Measurements from ENCODE around the gene PPY.
"Not testable (repeated sequence)": the region's sequence is repeated elsewhere in the genome, so short reads cannot be mapped to it uniquely, and the experiment has no call there.

PPY gene

GRCh38 chr17:43907425-43907981 is 34.8 kb downstream of the PPY start, which contains the start of gene MPP2:
Gene MPP2 (minus strand): TSS chr17:43907536. CDS start chr17:43904460, 3,076 bp downstream.
- Histone ChIP-seq H3K9ac (ENCODE audit: low read length) (peak within 1 kb of the TSS; percentile 57), H3K4me3 (ENCODE audit: low read length) (peak within 1 kb of the TSS; percentile 71), H3K36me3 (ENCODE audit: control insufficient read depth, insufficient read depth, low read length) (no peaks in the 10 kb centered on the region), H3K4me1 (ENCODE audit: control insufficient read depth, insufficient read depth, low read length) (peaks cover 5% of the 10 kb centered on the region), H3K27ac (ENCODE audit: low read depth, low read length) (peak within 1 kb of the TSS; percentile 97), H3K27me3 (ENCODE audit: control insufficient read depth, insufficient read depth, low read length) (peaks cover 8% of the 10 kb centered on the region)

GRCh38 chr17:43906951-43907424 is 35.3 kb downstream of the PPY start:
- peak overlapping the region; percentile 97 for H3K27ac ChIP-seq (ENCODE audit: low read depth, low read length)
- H3K4me1 ChIP-seq (ENCODE audit: control insufficient read depth, insufficient read depth, low read length) = peaks cover 5% of the 10 kb centered on the region
- no peaks in the 10 kb centered on the region for H3K36me3 ChIP-seq (ENCODE audit: control insufficient read depth, insufficient read depth, low read length)
- peak overlapping the region; percentile 71 for H3K4me3 ChIP-seq (ENCODE audit: low read length)
- H3K9ac ChIP-seq (ENCODE audit: low read length) = peak overlapping the region; percentile 57
- peaks cover 8% of the 10 kb centered on the region for H3K27me3 ChIP-seq (ENCODE audit: control insufficient read depth, insufficient read depth, low read length)

- peak overlapping the region; percentile 97 for H3K27ac ChIP-seq (ENCODE audit: low read depth, low read length)
These were observed 36.1 kb downstream of the PPY start for GRCh38 chr17:43905985-43906852.

GRCh38 chr17:43905400-43905984 is 36.8 kb downstream of the PPY start:
- H3K4me1 ChIP-seq (ENCODE audit: control insufficient read depth, insufficient read depth, low read length) = peaks cover 8% of the 10 kb centered on the region
- H3K36me3 ChIP-seq (ENCODE audit: control insufficient read depth, insufficient read depth, low read length) = no peaks in the 10 kb centered on the region
- peak overlapping the region; percentile 97 for H3K27ac ChIP-seq (ENCODE audit: low read depth, low read length)
- no peak overlapping the region for H3K9ac ChIP-seq (ENCODE audit: low read length)
- H3K27me3 ChIP-seq (ENCODE audit: control insufficient read depth, insufficient read depth, low read length) = peaks cover 12% of the 10 kb centered on the region
- peak overlapping the region; percentile 65 for H3K4me3 ChIP-seq (ENCODE audit: low read length)

More at GRCh38 chr17:43905985-43906852, 36.1 kb downstream of the PPY start:
- peak overlapping the region; percentile 65 for H3K4me3 ChIP-seq (ENCODE audit: low read length)
- no peaks in the 10 kb centered on the region for H3K36me3 ChIP-seq (ENCODE audit: control insufficient read depth, insufficient read depth, low read length)
- no peak overlapping the region for H3K9ac ChIP-seq (ENCODE audit: low read length)
- H3K27me3 ChIP-seq (ENCODE audit: control insufficient read depth, insufficient read depth, low read length) = peaks cover 9% of the 10 kb centered on the region
- H3K4me1 ChIP-seq (ENCODE audit: control insufficient read depth, insufficient read depth, low read length) = peaks cover 5% of the 10 kb centered on the region

GRCh38 chr17:43901861-43902589 is 40.3 kb downstream of the PPY start:
- Histone ChIP-seq H3K36me3 (ENCODE audit: control insufficient read depth, insufficient read depth, low read length) (peaks cover 2% of the 10 kb centered on the region), H3K9ac (ENCODE audit: low read length) (no peak overlapping the region), H3K4me3 (ENCODE audit: low read length) (no peak overlapping the region), H3K27ac (ENCODE audit: low read depth, low read length) (no peak overlapping the region), H3K27me3 (ENCODE audit: control insufficient read depth, insufficient read depth, low read length) (peaks cover 8% of the 10 kb centered on the region), H3K4me1 (ENCODE audit: control insufficient read depth, insufficient read depth, low read length) (peaks cover 13% of the 10 kb centered on the region)

- Histone ChIP-seq H3K27ac (ENCODE audit: low read depth, low read length) (no peak overlapping the region), H3K27me3 (ENCODE audit: control insufficient read depth, insufficient read depth, low read length) (peaks cover 4% of the 10 kb centered on the region), H3K4me3 (ENCODE audit: low read length) (peak overlapping the region; percentile 38), H3K36me3 (ENCODE audit: control insufficient read depth, insufficient read depth, low read length) (peaks cover 2% of the 10 kb centered on the region), H3K9ac (ENCODE audit: low read length) (no peak overlapping the region), H3K4me1 (ENCODE audit: control insufficient read depth, insufficient read depth, low read length) (peaks cover 13% of the 10 kb centered on the region)
These were observed 41.2 kb downstream of the PPY start for GRCh38 chr17:43900858-43901754.

- Histone ChIP-seq H3K4me1 (ENCODE audit: control insufficient read depth, insufficient read depth, low read length) (peaks cover 10% of the 10 kb centered on the region), H3K9ac (ENCODE audit: low read length) (no peak overlapping the region), H3K36me3 (ENCODE audit: control insufficient read depth, insufficient read depth, low read length) (peaks cover 6% of the 10 kb centered on the region), H3K27ac (ENCODE audit: low read depth, low read length) (no peak overlapping the region), H3K4me3 (ENCODE audit: low read length) (peak overlapping the region; percentile 38), H3K27me3 (ENCODE audit: control insufficient read depth, insufficient read depth, low read length) (peaks cover 4% of the 10 kb centered on the region)
These were observed 42.0 kb downstream of the PPY start for GRCh38 chr17:43900183-43900857.

- H3K4me3 ChIP-seq (ENCODE audit: low read length) = no peak overlapping the region
- no peak overlapping the region for H3K9ac ChIP-seq (ENCODE audit: low read length)
- H3K27me3 ChIP-seq (ENCODE audit: control insufficient read depth, insufficient read depth, low read length) = peaks cover 4% of the 10 kb centered on the region
- peaks cover 6% of the 10 kb centered on the region for H3K36me3 ChIP-seq (ENCODE audit: control insufficient read depth, insufficient read depth, low read length)
- no peak overlapping the region for H3K27ac ChIP-seq (ENCODE audit: low read depth, low read length)
- peaks cover 9% of the 10 kb centered on the region for H3K4me1 ChIP-seq (ENCODE audit: control insufficient read depth, insufficient read depth, low read length)
These were observed 43.8 kb downstream of the PPY start for GRCh38 chr17:43898446-43898845.

- H3K36me3 ChIP-seq (ENCODE audit: control insufficient read depth, insufficient read depth, low read length) = peaks cover 6% of the 10 kb centered on the region
- no peak overlapping the region for H3K9ac ChIP-seq (ENCODE audit: low read length)
- no peak overlapping the region for H3K27ac ChIP-seq (ENCODE audit: low read depth, low read length)
These were observed 44.4 kb downstream of the PPY start for GRCh38 chr17:43897831-43898230.

GRCh38 chr17:43894494-43894893 is 47.8 kb downstream of the PPY start:
- not testable (repeated sequence) for H3K4me1 ChIP-seq (ENCODE audit: control insufficient read depth, insufficient read depth, low read length); H3K27me3 ChIP-seq (ENCODE audit: control insufficient read depth, insufficient read depth, low read length); H3K36me3 ChIP-seq (ENCODE audit: control insufficient read depth, insufficient read depth, low read length); H3K4me3 ChIP-seq (ENCODE audit: low read length); H3K9ac ChIP-seq (ENCODE audit: low read length); H3K27ac ChIP-seq (ENCODE audit: low read depth, low read length)

More at GRCh38 chr17:43897831-43898230, 44.4 kb downstream of the PPY start:
- H3K4me3 ChIP-seq (ENCODE audit: low read length) = no peak overlapping the region
- H3K27me3 ChIP-seq (ENCODE audit: control insufficient read depth, insufficient read depth, low read length) = peaks cover 4% of the 10 kb centered on the region
- H3K4me1 ChIP-seq (ENCODE audit: control insufficient read depth, insufficient read depth, low read length) = peaks cover 9% of the 10 kb centered on the region

- Histone ChIP-seq H3K27ac (ENCODE audit: low read depth, low read length) (no peak overlapping the region), H3K4me1 (ENCODE audit: control insufficient read depth, insufficient read depth, low read length) (no peaks in the 10 kb centered on the region), H3K9ac (ENCODE audit: low read length) (no peak overlapping the region), H3K27me3 (ENCODE audit: control insufficient read depth, insufficient read depth, low read length) (no peaks in the 10 kb centered on the region), H3K4me3 (ENCODE audit: low read length) (no peak overlapping the region), H3K36me3 (ENCODE audit: control insufficient read depth, insufficient read depth, low read length) (peaks cover 6% of the 10 kb centered on the region)
These were observed 49.7 kb downstream of the PPY start for GRCh38 chr17:43892647-43892952.
